SHP77 (cell line): ENCODE data around the gene TTC6.
"Not testable (repeated sequence)": the region's sequence is repeated elsewhere in the genome, so short reads cannot be mapped to it uniquely, and the experiment has no call there.

Experiments used
- DNase-seq, 2 experiments: peaks; one replicate each; lab custom pipeline; 2025; lab: John Stamatoyannopoulos, UW

The TTC6 gene, protein sequence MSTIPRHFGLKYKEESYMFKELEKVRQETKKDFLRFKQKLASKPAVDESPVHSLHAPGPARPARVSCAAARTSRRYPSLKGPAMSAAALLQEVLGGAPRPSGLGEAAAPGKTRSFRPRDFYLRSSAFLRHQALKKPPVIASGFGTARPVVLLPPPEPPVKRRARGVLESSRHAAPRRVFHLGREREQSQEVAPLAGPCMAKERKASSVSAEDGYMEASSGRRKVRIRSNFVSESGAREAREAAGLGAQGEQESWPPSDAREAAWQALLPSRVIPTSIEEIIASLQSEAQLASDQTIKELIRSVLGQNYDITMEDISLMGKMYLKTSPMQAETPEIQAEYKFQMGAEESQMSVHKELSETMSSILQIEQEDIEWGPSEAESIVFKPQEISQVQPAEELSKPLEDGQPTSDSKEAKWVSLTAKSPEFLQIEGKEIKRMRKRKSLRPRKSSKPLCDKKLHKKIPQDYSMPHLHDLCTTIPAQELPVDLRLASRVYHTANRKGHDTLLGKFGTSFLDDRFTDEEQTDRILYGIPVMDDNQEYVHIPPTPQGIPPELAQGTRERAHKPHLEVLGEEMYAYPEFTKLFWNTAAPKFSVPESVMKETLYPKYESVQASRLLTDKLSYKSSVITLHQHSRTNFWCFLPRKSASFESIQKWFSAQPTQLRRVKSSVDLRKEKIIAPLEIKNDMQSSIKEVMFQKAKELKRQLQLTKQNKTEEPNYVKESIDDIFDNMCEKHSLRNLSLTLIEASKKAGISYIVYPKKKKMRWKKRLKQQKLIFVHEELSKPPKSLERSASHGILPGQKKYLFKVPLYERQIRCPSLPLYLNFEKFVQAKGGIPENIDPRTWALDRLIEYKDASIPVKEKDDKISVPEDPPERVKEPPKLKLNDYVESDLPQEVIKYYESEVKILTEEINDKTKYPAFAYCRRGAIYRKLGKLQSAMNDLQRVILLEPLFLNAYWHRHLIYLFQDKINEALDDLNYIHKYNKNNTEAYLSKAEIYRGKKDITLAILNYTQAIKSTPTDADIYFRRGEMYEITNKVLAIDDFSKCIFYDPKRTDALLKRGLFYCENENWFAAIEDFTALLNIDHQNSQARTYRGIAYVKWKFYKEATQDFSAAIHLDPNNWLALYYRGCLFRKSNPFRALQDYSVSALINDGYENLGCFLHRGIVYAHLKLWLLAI (N-terminal part only)

DNA sequence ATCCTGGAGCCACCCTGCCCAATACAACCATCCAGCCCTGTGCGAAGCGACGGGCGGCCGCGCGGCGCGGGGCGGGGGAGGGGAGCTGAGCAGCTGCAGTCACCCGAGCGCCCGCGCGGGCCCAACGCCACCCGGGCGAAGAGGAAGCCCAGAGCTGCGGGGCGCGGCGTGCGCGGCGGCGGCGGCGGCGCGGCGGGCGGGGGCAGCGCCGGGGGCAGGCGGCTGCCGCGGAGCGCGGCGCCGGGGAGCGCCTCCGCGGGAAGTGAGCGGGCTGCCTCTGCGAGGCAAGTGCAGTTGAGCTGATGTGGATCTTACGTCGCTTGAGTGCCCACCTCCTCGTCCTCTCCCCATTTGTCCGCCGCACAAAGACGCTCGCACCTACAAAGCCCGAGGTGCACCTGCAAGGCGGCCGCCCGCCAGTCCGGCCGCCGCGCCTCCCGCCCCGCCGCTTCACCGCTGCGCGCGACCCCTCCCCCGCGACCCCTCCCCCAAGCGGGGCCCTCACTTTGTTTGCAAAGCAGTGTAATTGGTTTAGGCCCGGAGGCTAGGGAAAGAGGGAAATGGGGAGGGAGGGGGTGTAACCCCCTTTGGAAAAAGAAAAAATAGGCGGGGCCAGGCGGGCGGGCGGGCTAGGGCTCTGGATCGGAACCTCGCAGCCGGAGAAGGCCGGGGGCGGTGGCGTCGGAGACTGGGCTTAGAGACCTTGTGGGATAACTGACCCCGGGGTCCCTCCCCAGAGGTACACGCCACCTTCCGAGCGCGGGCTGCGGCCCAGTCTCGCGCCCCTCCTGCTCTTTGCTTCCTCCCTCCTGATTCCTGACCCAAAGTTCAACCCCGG lies at the start of gene TTC6, which contains the start of gene FOXA1:
Gene TTC6 (plus strand): TSS at position 659 of the 838 bp plus-strand sequence. CDS start 26,436 bp downstream, outside the sequence.
Gene FOXA1 (minus strand): TSS at position 279 of the 838 bp plus-strand sequence. CDS start 277 bp downstream, at position 2.
- peak; percentile 93 for DNase-seq

DNA sequence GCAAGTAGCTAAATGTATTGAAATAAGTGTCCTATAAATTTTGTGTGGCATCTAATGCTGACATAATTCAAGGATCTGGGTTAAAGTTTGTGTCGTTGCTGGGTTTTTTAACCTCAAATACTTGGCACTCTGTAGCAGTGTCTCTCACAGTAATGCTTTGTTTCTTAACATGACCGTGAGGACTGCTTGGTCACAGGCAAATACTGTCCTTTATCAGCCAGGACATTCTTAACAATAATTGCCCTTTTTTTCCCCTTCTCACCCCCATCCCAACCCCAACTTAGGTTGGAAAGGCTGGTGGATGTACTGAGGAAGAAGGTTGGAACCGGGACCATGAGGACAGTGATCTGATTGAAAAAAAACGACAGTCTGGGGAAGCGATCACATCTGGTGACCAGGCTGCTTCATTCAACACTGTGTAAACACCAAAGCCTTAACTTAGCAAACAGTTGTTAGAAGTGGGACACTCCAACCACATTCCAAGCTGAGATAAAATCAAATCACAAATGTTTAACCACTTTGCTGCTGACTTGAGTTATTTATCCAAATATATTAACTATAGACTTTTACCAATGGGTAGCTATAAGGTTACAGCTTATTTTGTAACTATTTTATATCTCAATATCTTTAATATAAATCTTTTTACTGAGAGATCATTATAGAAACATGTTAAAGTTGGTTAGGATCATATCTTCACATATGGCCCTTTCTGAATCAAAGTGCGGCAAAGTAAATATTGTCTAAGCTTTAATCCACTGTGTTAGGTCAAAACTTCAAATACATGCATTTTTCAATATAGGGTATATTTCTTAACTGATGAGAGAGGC lies 48.6 kb upstream of the TTC6 start:
- peak; percentile 87 to 92 for DNase-seq

DNA sequence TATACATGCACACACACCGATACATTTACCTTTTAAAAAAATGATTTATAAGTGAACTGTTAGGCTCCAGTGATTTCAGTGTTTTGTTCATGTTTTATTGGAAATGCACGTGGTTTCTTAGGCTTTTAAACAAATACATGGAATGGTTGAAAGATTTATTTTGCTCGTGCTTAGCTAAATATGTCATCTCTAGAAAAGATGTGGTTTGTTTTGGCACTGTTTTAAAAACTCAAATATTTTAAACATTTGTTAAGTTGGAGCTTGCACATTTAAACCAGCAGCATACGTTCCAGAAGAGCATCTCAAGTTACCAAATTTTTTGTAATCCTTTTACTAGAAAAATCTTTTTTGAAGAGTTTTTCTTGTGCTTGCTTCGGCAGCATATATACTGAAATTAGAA lies 44.9 kb upstream of the TTC6 start:
- DNase-seq = no peak

DNA sequence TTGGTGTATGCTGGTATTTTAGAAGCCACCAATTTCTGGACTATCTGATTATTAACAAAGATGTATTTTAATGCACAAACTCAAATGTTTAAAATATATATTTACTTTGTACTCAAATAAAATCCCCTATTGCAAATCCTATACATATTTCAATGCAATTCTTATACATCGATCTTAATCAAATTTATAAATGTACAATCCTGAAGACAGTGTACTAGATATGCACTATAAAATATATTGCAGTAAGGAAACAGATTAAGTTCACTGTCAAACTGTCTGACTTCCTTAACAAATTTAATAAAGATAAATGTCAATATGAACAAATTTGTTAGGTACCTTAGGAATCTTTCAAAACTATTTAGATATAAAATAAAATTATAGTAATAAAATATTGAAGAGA lies 44.3 kb upstream of the TTC6 start:
- DNase-seq = no peak

DNA sequence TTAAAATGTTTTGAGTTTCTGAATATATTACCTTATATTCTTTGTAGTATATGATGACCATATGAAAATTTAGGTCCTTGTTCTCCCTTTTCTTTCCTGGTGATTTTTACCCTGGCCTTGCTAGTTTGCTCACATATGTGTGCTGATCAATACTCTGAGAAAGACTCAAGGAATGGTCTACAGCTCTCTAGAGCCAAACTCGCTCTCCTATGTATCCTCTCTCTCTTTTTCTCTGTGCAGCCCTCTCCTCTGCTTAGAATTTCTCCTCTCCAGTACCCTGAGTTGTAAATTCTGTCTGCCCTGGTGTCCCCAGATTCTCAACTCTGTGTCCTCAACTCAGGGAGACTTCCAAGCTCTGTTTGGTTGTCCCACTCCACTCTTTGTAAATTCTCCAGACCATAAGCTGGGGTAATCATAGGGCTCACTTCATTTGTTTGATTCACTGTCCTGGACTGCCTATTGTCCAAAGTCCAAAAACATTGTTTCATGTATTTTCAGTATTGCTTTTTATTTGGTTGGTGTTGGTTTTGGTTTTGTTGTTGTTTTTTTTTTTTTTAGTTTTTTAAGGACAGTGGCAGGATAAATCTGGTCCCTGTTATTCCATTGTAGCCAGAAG lies 41.4 kb upstream of the TTC6 start:
- no peak for DNase-seq

DNA sequence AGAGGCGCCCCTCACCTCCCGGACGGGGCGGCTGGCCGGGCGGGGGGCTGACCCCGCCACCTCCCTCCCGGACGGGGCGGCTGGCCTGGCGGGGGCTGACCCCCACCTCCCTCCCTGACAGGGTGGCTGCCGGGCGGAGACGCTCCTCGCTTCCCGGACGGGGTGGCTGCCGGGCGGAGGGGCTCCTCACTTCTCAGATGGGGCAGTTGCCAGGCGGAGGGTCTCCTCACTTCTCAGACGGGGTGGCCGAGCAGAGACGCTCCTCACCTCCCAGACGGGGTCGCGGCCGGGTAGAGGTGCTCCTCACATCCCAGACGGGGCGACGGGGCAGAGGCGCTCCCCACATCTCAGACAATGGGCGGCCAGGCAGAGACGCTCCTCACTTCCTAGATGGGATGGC lies 39.8 kb upstream of the TTC6 start:
- DNase-seq = not testable (repeated sequence)

DNA sequence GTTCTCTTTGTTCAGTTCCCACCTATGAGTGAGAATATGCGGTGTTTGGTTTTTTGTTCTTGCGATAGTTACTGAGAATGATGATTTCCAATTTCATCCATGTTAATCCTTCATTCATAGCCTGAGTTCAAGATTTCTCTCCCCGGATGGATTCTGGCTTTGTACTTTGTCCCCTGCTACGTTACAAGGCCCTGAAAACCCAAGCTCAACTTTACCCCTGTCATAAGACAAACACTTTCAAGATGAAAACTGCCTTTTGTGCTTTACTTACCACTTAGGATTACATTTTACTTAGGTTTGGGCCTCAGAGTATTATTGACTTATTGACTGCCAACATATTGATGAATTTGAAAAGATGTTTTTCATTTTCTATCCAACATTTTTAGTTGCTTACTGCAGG lies 36.7 kb upstream of the TTC6 start:
- DNase-seq = no peak

DNA sequence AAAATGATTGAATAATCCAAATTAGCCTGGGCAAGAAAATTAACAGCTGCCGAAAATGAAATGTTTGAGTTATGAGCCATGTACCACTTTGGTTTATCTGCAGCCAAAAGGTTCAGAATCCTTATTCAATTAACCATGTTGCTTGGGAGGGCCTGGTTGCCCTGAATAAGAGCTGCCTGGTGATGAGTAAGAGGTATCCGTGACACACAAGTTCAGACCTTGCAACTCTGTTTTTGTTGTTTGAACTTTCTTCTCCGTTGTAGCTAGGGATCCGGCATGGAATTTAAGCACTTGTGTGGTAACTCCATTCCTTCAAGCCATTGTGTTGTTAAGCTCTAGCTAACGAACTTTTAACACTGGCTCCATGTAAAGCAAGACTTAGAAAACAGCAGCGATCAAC lies 36.0 kb upstream of the TTC6 start:
- no peak for DNase-seq

DNA sequence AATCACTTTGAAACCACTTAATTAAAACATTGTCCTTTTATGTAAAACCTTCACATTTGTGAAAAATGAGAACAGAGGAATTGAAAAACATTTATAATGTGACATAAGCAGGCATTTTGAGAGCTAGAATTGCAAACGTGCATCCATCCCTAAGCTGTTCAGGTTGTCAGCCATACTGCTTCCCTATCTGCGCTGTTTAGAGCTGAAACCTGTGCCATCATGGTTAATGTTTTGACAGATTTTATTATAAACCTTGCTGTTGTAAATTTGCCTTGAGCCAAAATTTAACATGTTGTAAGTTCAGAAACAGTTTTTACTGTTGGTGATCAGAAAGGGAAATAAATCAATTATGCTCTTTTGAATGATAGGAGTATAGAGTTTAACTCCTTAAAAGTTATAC lies 32.2 kb upstream of the TTC6 start:
- no peak for DNase-seq

DNA sequence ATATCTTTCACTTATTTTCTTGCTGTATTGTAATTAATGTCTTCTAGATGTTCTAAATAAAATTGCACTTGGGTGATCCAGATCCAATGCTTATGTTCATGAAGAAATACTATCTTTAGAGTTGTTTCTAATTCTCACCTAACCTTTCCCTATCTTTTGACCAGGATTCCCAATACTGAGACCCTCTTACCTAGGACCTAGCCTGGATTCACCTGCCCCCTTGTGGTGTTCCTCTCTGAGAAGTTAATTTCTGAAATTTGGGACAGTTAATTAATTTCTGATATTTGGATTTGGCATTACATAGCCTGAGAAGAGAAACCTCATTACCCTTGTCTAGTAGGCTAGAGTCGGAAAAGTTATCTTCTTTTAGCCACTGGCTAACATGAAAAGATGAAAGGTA lies 29.9 kb upstream of the TTC6 start:
- DNase-seq = peak; percentile 24 to 35

DNA sequence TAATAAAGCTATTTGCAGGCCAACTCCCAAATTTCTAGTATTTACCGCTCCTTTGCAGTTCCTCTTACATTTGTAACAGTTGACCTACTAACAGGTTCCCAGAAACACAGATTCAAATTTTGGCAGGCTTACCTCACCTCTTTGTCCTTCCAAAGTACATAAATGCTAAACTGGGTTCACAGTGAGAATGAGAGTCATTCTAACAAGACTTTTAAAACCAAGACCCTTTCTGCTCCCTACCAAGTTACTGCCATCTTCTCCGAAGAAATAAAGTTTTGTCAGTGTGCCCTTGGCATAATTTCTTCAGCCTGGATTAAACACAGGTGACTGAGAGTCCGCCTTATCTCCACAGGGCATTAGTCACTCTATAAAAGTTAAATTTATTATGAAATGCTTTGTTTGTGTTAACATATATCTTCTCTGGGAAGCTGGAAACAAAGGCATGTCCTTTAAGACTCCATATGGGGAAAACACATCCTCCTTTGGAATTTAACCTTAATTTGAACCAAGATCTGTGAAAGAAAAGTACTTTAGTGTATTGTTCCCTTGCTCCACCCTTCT lies 28.5 kb upstream of the TTC6 start:
- DNase-seq = no peak

DNA sequence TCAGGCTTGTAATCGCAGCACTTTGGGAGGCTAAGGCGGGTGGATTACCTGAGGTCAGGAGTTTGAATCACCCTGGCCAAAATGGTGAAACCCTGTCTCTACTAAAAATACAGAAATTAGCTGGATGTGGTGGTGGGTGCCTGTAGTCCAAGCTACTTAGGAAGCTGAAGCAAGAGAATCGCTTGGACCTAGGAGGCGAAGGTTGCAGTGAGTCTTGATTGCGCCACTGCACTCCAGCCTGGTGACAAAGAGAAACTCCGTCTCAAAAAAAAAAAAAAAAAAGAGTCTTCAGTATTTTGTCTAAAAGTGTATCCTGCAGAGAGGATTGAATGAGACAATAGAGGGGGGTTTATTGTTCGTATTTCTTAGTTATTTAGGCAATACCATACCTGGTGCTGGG lies 25.7 kb upstream of the TTC6 start:
- DNase-seq = no peak

DNA sequence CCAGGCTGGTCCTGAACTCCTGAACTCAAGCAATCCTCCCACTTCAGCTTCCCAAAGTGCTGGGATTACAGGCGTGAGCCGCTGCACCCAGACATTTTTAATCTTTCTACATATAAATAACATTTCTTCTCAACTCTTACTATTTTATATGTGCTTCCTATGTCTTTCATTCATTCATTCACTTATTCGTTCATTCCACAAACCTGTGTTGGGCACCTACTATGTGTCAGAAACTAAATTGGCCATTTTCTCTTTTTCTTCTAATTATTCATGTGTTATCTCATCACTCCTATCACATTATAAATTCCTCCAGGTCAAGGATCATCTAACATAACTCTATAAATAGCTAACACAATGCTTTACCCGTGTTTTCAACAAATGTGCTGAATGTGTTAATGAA lies 24.0 kb upstream of the TTC6 start:
- no peak for DNase-seq

DNA sequence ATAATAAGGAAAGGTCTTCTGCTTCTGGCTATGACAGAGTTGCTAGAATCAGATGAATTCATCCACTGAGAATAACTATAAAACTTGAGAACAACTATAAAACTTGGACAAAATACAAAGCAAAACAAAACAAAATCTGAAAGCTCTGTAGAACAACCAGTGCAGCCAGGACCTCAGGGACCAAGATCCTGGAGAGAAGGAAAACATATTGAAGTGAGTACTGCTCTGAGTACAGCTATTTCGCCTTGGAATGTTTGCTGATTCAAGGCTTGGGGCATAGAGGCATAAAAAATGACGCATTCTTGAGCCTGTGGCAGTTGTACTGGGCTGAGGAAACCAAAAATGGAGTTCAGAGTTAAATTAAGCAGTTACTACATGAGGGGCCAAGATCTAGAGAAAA lies 22.1 kb upstream of the TTC6 start:
- no peak for DNase-seq

DNA sequence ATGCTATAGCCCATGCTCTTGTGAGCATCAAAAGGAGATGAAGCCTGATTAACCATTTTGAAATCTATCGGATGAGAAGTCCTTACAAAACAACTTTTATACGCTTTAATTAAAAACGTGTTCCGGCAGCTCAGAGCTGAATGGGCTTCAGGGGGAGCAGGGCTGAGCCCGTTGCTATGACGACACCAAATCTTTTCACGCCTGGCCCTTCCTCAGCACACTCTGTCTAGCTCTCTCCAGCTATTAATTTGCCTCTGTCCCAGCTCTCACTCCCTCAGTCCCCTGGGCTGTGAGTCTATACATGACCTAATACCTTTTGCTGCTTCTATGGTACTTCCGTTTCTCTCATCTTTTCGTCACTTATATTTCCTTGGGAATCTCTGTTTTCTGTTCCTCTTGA lies 16.2 kb upstream of the TTC6 start:
- DNase-seq = no peak

DNA sequence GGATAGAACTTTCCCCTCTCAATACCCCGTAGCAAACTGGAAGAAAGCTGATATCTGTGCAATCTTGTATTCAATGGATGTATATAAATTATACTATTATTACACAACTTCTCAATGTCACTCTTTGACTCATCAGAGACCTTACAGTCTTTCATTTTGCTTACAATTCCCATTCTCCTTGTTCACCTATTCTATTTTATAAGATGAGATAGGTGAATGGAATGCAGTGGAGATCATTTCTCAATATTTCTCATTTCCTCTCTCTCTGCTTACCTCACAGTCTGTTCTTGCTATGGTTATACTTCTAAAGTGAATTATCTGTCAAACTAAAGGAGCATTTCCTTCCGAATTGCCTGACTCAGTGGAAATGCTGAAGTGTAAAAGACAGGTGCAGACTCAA lies 15.3 kb upstream of the TTC6 start:
- no peak for DNase-seq

DNA sequence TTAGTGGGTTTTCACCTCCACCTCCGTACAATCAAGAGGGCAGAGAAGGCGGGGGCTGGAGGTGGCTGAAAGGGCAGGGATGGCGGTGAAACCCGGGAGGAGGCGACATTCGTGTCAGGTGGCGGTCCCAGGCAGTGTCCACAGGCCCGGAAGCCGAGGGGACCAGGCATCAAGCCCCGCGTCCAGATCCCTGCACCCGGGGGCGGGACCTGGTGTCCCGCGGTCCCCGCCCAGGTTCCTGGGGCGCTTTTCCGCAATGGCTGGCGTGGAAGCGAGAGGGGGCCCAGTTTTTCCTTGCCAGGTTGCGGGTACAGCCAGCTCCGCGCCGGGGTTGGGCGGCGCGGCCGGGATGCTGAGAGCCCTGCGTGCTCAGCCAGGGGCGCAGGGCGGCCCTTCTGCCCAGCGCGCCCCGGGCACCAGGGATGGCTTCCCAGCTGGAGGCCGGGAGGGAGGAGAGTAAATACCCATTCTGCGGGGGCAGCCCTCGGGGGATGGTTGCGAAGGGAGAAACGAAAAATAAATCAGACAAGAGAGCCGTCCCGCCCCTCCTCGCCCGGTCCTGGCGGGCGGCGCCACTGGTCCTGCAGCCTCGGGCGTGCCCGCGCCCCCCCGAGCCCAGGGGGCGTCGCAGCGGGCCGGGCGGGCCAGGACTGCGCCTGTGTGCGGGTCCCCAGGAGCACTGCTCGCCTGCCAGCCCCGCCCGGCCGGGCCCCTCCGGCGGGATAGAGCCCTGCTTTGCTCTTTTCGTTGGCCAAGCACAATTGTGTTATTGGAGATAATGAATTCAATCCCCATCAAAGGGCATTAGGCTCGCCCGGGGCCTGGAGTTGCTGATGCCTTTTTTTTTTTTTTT lies 11.8 kb upstream of the TTC6 start:
- DNase-seq = peak; percentile 74 to 89

DNA sequence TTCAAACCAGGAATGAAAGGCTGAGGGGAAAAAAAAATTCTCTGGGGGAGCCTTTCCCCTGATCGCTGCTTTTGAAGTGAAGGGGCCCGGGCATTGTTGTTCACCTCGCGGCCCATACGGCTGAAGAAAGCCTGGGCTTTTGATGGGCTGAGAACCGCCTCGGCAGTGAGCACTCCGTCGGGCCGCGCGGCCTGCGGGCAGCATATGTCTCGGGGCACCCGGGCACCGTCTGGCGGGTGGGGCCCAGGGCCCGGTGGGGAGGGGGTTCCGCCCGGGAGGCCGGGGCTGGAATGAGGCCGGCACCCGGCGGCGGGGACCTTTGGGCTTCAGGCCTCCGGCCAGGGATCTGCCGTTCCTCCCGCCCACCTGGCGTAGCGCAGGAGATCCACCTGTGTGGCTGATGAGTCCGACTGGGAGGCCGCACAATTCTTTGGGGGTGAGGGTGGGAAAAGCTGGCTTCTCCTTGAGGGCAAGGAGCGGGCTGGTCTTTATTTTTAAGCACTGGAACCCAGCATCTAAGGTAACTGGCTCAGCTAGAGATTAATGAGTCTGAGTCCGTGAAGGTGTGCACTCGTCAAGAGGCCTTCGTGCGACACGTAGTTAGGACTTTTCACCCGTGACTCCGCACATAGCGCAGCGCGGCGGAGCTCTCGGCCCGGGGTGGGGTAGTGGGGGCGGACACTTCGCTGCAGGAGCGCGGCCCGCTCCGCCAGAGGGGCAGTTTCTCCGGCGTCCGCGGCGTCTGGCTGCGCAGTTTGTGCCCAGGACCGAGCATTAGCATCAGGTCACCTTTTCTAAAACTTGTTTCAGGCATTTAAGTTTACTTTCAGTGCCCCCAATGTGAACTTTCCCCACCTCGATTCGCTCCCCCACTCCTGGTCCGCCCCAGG lies 11.0 kb upstream of the TTC6 start:
- peak in 1 of 2 experiments; percentile 41 for DNase-seq
